Vein endothelial cell (primary cell): ENCODE measurements around the gene SPATA4. TPM values are rescaled to one million over a fixed set of nuclear protein-coding genes. Genes with fewer than 3 reads are reported as not detected.

Experiments
- total RNA-seq: library from RNA; depleted of rRNA; stranded (reverse); fragments of >200 nt; gene quantifications from 2 replicates; pipeline ENCODE4 v1.2.3, GENCODE V29; 2012

The SPATA4 gene
- 0.67 TPM in 1 of 2 replicates, not detected in the other for total RNA-seq

DNA sequence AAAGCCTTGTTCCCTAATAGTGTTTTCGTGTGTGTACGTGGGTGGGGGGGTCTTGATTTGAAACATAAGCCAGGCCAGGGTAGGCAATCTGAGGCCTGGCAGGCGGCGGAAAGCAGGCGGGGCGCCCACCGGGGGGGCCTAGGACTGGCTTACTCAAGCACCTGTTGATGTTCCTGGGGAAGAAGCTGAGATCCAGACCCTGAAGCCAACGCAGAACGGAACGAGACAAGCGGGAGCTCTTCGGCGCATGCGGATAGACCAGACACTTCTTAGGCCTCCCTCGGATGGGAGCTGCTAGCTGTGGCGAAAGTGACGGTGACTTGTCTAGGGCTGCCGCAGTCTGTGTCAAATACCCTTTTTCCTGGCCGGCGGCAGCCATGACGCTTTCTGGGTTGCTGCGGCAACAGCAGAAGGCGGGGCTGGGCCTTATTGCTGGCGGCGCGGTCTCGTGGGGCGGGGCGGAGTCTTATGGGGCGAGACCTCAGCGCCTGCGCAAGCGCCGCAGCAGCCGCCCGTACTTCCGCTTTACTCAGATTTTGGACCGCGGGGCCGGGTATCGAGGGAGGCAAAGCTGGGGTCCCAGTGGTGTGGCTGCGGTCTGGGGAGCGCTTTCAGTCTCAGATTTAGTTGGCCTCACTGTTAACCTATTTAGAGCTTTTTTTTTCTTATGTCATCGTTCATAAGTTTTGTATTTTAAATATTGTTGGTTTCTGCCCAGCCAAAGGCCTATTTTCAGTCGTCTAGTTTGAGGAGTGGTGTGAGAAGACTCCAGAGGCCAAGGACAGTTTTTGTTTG lies at the start of gene SPATA4:
Gene SPATA4 (minus strand): TSS at position 402 of the 795 bp plus-strand sequence. CDS start 23 bp downstream, at position 379.

Other genes starting within 250 kb of the SPATA4 start
- under 0.01 and 0.19 TPM in 2 replicates for gene WDR17, start 129.7 kb downstream of the SPATA4 start, total RNA-seq
- gene ASB5, start 73.6 kb upstream of the SPATA4 start, total RNA-seq, result not detected in 2 replicates
- gene SPCS3, start 124.4 kb upstream of the SPATA4 start, total RNA-seq, result 114 and 139 TPM in 2 replicates